Activated CD8-positive, alpha-beta T cell treated with anti-CD3 and anti-CD28 coated beads for 36 hours (primary cell): ENCODE results near the gene HYCC2. TPM values are rescaled to one million over a fixed set of nuclear protein-coding genes. Genes with fewer than 3 reads are reported as not detected.

Experiments
- ATAC-seq: fragments of 200-7000 bp; cut with Tn5 transposase; one replicate; pipeline ENCODE4 v1.10.0; 2021; ENCODE audit warnings: mild to moderate bottlenecking, moderate library complexity
- CTCF ChIA-PET: fragments of 350-600 bp; sonication (Branson Sonifier 250); formaldehyde crosslinking; loops from one replicate; lab custom pipeline; 2021; ENCODE audit warnings: antibody characterized with exemption; lab: Charles Lee
- POLR2A ChIA-PET: fragments of 350-600 bp; sonication (Branson Sonifier 250); formaldehyde crosslinking; loops from one replicate; lab custom pipeline; 2021; ENCODE audit warnings: antibody characterized with exemption; lab: Charles Lee
- DNase-seq: peaks from one replicate; pipeline ENCODE4 v3.0.0-alpha.2; 2020
- H3K27ac Mint-ChIP-seq: one replicate; pipeline ENCODE4 v1.8.0; 2021; ENCODE audit warnings: mild to moderate bottlenecking, mixed read lengths
- H3K27me3 Mint-ChIP-seq: one replicate; pipeline ENCODE4 v1.8.0; 2021; ENCODE audit warnings: mixed read lengths
- H3K36me3 Mint-ChIP-seq: one replicate; pipeline ENCODE4 v1.8.0; 2021; ENCODE audit warnings: low read depth, mixed read lengths
- H3K4me1 Mint-ChIP-seq: one replicate; pipeline ENCODE4 v1.8.0; 2021; ENCODE audit warnings: low read depth, mixed read lengths
- H3K4me3 Mint-ChIP-seq: one replicate; pipeline ENCODE4 v1.8.0; 2021; ENCODE audit warnings: mild to moderate bottlenecking, moderate library complexity, mixed read lengths
- H3K9me3 Mint-ChIP-seq: one replicate; pipeline ENCODE4 v1.8.0; 2021; ENCODE audit warnings: mixed read lengths
- CTCF ChIP-seq: fragments of 200-600 bp; IDR thresholded peaks from one replicate; pipeline ENCODE4 v1.8.0; 2022; ENCODE audit warnings: antibody characterized with exemption, mild to moderate bottlenecking
- intact Hi-C: fragments of 100-400 bp; cut with micrococcal nuclease; formaldehyde crosslinking; loops from one replicate; pipeline ENCODE4 v1.10.0; 2022
- total RNA-seq, 2 experiments: library from RNA; stranded (reverse); gene quantifications; one replicate each; pipeline ENCODE4 v1.2.3, GENCODE V29; 2021

HYCC2 gene
- total RNA-seq, 2 experiments from 2014 or later = 24.7 to 26.9 TPM

- ChIA-PET CTCF (interaction anchor here (0.7 to 5.5 kb wide), 16 partner anchors 13 to 253 kb away, joined by 3 to 93 read pairs (median 6); partner anchors contain the start of genes CLK1, HYCC2 and ORC2), POLR2A (interaction anchor here (0.6 to 5.3 kb wide), 36 partner anchors 8 to 667 kb away, joined by 3 to 42 read pairs (median 4); partner anchors contain the start of genes CASP10, CASP8, CLK1 and HYCC2)
- ATAC-seq (peak; percentile 53), DNase-seq (peak; percentile 70)
- H3K27ac Mint-ChIP-seq = peak overlapping the region; percentile 92
- H3K4me3 Mint-ChIP-seq = peak overlapping the region; percentile 95
- peak; percentile 31 for TF ChIP-seq CTCF
- H3K9me3 Mint-ChIP-seq = no peaks in the 10 kb centered on the region
- peaks cover 34% of the 10 kb centered on the region for H3K4me1 Mint-ChIP-seq
- intact Hi-C loops = loop anchor here (1.0 to 5.0 kb wide), 2 partner anchors 13 to 45 kb away; partner anchors contain the start of genes HYCC2 and NDUFB3
- no peaks in the 10 kb centered on the region for H3K27me3 Mint-ChIP-seq
- peaks cover 38% of the 10 kb centered on the region for H3K36me3 Mint-ChIP-seq
Measured at GRCh38 chr2:201116959-201117734, 45.7 kb upstream of the HYCC2 start.

- ChIA-PET CTCF (interaction anchor here (1.0 to 5.5 kb wide), 6 partner anchors 14 to 116 kb away, joined by 3 to 93 read pairs (median 27); partner anchors contain the start of gene HYCC2), POLR2A (interaction anchor here (0.7 to 5.3 kb wide), 27 partner anchors 8 to 667 kb away, joined by 3 to 42 read pairs (median 4); partner anchors contain the start of genes CASP10, CASP8, CLK1 and HYCC2)
- intact Hi-C loops = loop anchor here (5.0 kb wide), 1 partner anchor 44 kb away; the partner anchor contains the start of genes HYCC2 and NDUFB3
- Mint-ChIP-seq H3K27me3 (no peaks in the 10 kb centered on the region), H3K9me3 (no peaks in the 10 kb centered on the region), H3K27ac (peak within 1 kb of the TSS; percentile 92), H3K4me1 (peaks cover 28% of the 10 kb centered on the region), H3K4me3 (peak within 1 kb of the TSS; percentile 95), H3K36me3 (peaks cover 31% of the 10 kb centered on the region)
- no peak for TF ChIP-seq CTCF
- ATAC-seq (peak; percentile 37), DNase-seq (peak; percentile 92)
Measured at GRCh38 chr2:201116115-201116958, 44.9 kb upstream of the HYCC2 start, which contains the start of gene CFLAR. CFLAR (plus strand) TSS chr2:201116164; CDS start chr2:201129866, 13,702 bp downstream.

GRCh38 chr2:201114846-201115245 lies 43.4 kb upstream of the HYCC2 start:
- Mint-ChIP-seq H3K9me3 (no peaks in the 10 kb centered on the region), H3K36me3 (peaks cover 18% of the 10 kb centered on the region), H3K27me3 (no peaks in the 10 kb centered on the region), H3K27ac (peak overlapping the region; percentile 92), H3K4me3 (peak overlapping the region; percentile 95), H3K4me1 (peaks cover 24% of the 10 kb centered on the region)
- ChIA-PET POLR2A (interaction anchor here (0.6 to 5.0 kb wide), 6 partner anchors 8 to 226 kb away, joined by 3 to 19 read pairs (median 6); partner anchors contain the start of genes NIF3L1 and PPIL3), CTCF (interaction anchor here (0.7 to 5.5 kb wide), 7 partner anchors 16 to 118 kb away, joined by 3 to 93 read pairs (median 5); partner anchors contain the start of gene HYCC2)
- intact Hi-C loops = loop anchor here (5.0 kb wide), 1 partner anchor 43 kb away; the partner anchor contains the start of genes HYCC2 and NDUFB3
- DNase-seq (no peak), ATAC-seq (no peak)
- TF ChIP-seq CTCF = no peak

- intact Hi-C loops = no loop called here
- no peak for ATAC-seq
- H3K27ac Mint-ChIP-seq = peak overlapping the region; percentile 92
Measured at GRCh38 chr2:201114350-201114749, 42.9 kb upstream of the HYCC2 start.

More at GRCh38 chr2:201114350-201114749, 42.9 kb upstream of the HYCC2 start:
- no peaks in the 10 kb centered on the region for H3K27me3 Mint-ChIP-seq
- peaks cover 24% of the 10 kb centered on the region for H3K4me1 Mint-ChIP-seq
- H3K36me3 Mint-ChIP-seq = peaks cover 14% of the 10 kb centered on the region
- ChIA-PET CTCF (interaction anchor here (1.0 to 5.5 kb wide), 7 partner anchors 16 to 118 kb away, joined by 3 to 93 read pairs (median 5); partner anchors contain the start of gene HYCC2), POLR2A (interaction anchor here (1.1 to 5.0 kb wide), 4 partner anchors 9 to 225 kb away, joined by 5 to 19 read pairs (median 8); partner anchors contain the start of genes NIF3L1 and PPIL3)
- no peaks in the 10 kb centered on the region for H3K9me3 Mint-ChIP-seq
- no peak for DNase-seq
- H3K4me3 Mint-ChIP-seq = peak overlapping the region; percentile 95
- TF ChIP-seq CTCF = no peak
